Measurements from ENCODE around the gene TNFSF10.

TNFSF10 gene

DNA sequence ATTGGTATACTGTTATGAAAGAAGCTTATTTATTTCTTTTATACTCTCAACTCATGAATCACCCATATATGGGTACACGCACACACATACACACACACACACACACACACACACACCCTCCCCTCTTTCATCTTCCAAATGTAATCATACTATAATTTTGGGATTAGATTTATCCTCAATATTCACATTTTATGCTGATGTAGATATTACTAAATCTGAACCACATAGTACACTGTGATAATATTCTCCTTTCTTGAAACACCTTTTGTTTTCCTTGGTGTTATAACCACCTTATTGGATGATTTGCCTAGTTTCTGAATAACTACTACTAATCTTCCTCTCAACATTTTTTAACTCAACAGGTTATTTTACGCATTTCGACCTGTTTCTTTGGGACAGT lies 66.8 kb downstream of the TNFSF10 start:
- no peak for DNase-seq (ENCODE audit: low spot score)

Small RNA genes within 50 kb of the gene (small RNA-seq; reads per million reads assigned to genes)
- gene AC007919.1 = 0 reads per million in 2 experiments

Data from SK-N-DZ (cell line).